Measurements from ENCODE around the gene OAS1. TPM values are rescaled to one million over a fixed set of nuclear protein-coding genes. Genes with fewer than 3 reads are reported as not detected.
A peak's percentile ranks its signal among the peaks of the same experiment; 100 is the strongest.

Gene OAS1
- total RNA-seq, 1 experiment from 2014 or later = 1.5 TPM

DNA sequence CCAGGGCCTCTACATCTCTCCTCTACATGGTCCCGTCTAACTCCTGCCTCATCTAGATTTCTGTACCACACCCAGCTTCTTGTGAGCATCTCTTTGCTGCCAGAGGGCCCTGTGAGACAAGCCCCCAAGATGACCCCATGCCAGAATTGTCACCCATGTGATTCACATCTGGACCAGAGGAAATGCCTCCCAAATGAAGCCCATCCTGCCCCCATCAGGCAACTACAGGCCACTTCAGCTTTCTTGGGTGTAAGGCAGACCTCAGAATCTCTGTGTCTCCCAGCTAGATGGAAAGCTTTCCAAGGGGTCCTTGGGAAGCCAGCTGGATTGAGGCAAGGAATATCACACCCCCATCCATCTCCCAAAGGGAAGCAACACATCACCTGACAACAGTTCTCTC is 22.2 kb downstream of the OAS1 start:
- Mint-ChIP-seq H3K27me3 (ENCODE audit: insufficient read depth, unreplicated experiment) (no peaks in the 10 kb centered on the region), H3K9me3 (ENCODE audit: unreplicated experiment) (no peaks in the 10 kb centered on the region), H3K4me3 (ENCODE audit: unreplicated experiment) (no peak overlapping the region), H3K36me3 (ENCODE audit: insufficient read depth, unreplicated experiment) (no peaks in the 10 kb centered on the region), H3K4me1 (ENCODE audit: insufficient read depth, unreplicated experiment) (no peaks in the 10 kb centered on the region), H3K27ac (ENCODE audit: low read depth, unreplicated experiment) (no peak overlapping the region)
- ChIA-PET CTCF (interaction anchor here (0.5 kb wide), 1 partner anchor 457 kb away, joined by 4 read pairs; no protein-coding TSS in a partner anchor), POLR2A (no interaction called here)
- BruUV-seq (replicated peaks) = no TSS peak
- intact Hi-C loops (cut with micrococcal nuclease) = no loop called here
- no peak for TF ChIP-seq CTCF (IDR thresholded peaks at IDR 0.05; ENCODE audit: unreplicated experiment)
- DNase-seq (ENCODE audit: unreplicated experiment) = peak; percentile 10

DNA sequence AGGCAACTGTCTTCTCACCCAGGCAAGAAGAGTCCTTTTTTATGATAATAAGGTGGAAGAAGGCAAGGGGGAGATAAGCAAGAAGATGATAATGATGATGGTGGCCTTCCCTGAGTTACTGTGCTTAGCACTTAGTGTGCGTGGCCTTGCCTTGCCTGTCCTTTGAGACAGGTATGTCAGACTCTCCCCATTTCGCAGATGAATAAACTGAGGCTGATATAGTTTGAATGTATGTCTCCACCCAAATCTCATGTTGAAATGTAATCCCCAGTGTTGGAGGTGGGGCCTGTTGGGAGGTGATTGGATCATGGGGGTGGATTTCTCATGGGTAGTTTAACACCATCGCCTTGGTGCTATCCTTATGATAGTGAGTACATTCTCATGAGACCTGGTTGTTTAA is 23.0 kb downstream of the OAS1 start:
- POLR2A ChIA-PET = no interaction called here
- peaks cover 5% of the 10 kb centered on the region for H3K4me1 Mint-ChIP-seq (ENCODE audit: insufficient read depth, unreplicated experiment)
- no peak overlapping the region for H3K4me3 Mint-ChIP-seq (ENCODE audit: unreplicated experiment)
- no peaks in the 10 kb centered on the region for H3K36me3 Mint-ChIP-seq (ENCODE audit: insufficient read depth, unreplicated experiment)
- BruUV-seq (replicated peaks) = no TSS peak
- no peaks in the 10 kb centered on the region for H3K9me3 Mint-ChIP-seq (ENCODE audit: unreplicated experiment)
- no peaks in the 10 kb centered on the region for H3K27me3 Mint-ChIP-seq (ENCODE audit: insufficient read depth, unreplicated experiment)
- DNase-seq (ENCODE audit: unreplicated experiment) = no peak
- CTCF ChIA-PET = interaction anchor here (0.5 kb wide), 1 partner anchor 458 kb away, joined by 4 read pairs; no protein-coding TSS in a partner anchor
- intact Hi-C loops (cut with micrococcal nuclease) = no loop called here
- TF ChIP-seq CTCF (IDR thresholded peaks at IDR 0.05; ENCODE audit: unreplicated experiment) = no peak
- H3K27ac Mint-ChIP-seq (ENCODE audit: low read depth, unreplicated experiment) = no peak overlapping the region

DNA sequence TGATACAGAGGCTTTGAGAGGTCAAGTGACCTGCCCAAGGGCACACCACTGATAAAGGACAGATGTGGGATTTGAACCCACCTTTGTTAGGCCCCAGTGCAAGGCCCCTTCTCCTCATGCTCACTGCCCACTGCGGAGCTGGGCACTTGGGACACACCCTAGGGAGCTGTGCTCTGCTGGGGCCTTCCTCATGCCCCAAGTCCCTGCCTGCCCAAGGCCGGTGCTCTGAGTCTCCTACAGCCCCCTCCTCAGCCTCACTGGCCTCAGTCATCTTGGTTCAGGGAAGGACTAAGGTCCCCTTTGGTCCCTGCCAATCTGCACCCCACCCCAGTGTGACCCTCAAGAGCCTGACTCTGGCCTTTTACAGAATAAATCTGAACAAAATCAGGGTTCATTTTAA is 23.6 kb downstream of the OAS1 start:
- no peak overlapping the region for H3K4me3 Mint-ChIP-seq (ENCODE audit: unreplicated experiment)
- peaks cover 5% of the 10 kb centered on the region for H3K4me1 Mint-ChIP-seq (ENCODE audit: insufficient read depth, unreplicated experiment)
- no peak for DNase-seq (ENCODE audit: unreplicated experiment)
- H3K36me3 Mint-ChIP-seq (ENCODE audit: insufficient read depth, unreplicated experiment) = peaks cover 3% of the 10 kb centered on the region
- CTCF ChIA-PET = interaction anchor here (1.1 kb wide), 1 partner anchor 11 kb away, joined by 4 read pairs; no protein-coding TSS in a partner anchor
- BruUV-seq (replicated peaks) = no TSS peak
- H3K9me3 Mint-ChIP-seq (ENCODE audit: unreplicated experiment) = no peaks in the 10 kb centered on the region
- H3K27me3 Mint-ChIP-seq (ENCODE audit: insufficient read depth, unreplicated experiment) = no peaks in the 10 kb centered on the region
- POLR2A ChIA-PET = interaction anchor here (0.6 to 0.7 kb wide), 2 partner anchors 254 to 967 kb away, joined by 3 read pairs; no protein-coding TSS in a partner anchor
- no peak for TF ChIP-seq CTCF (IDR thresholded peaks at IDR 0.05; ENCODE audit: unreplicated experiment)
- intact Hi-C loops (cut with micrococcal nuclease) = no loop called here
- no peak overlapping the region for H3K27ac Mint-ChIP-seq (ENCODE audit: low read depth, unreplicated experiment)

DNA sequence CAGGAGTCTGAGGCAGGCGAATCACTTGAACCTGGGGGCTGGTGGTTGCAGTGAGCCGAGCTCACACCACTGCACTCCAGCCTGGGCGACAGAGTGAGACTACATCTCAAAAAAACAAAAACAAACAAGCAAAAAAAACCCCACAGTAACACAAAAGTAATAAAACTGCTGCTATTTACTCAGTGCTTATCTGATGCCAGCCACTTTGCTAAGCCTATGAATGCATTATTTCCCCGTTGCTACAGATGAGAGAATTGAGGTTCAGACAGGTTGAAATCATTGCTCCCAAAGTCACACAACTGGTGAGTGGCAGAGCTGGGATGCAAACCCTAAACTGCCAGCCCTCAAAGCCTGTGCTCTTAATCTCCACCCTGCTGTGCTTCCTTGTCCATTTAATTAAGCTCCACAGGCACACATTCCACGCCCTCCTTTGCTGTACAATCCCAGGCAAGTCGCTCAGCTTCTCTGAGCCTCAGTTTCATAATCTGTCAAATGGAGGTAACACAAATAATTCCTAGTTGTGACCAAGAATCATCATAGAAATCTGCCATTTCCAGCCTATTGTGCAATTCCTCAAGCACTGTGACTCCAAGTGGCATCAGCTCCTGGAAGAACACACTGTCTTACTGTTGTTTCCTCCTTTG is 25.8 kb downstream of the OAS1 start:
- TF ChIP-seq CTCF (IDR thresholded peaks at IDR 0.05; ENCODE audit: unreplicated experiment) = no peak
- no peak for DNase-seq (ENCODE audit: unreplicated experiment)
- no TSS peak for BruUV-seq (replicated peaks)
- peaks cover 6% of the 10 kb centered on the region for H3K36me3 Mint-ChIP-seq (ENCODE audit: insufficient read depth, unreplicated experiment)
- CTCF ChIA-PET = interaction anchor here (0.8 to 1.0 kb wide), 2 partner anchors 16 to 24 kb away, joined by 3 to 5 read pairs; no protein-coding TSS in a partner anchor
- peaks cover 21% of the 10 kb centered on the region for H3K4me1 Mint-ChIP-seq (ENCODE audit: insufficient read depth, unreplicated experiment)
- no peaks in the 10 kb centered on the region for H3K9me3 Mint-ChIP-seq (ENCODE audit: unreplicated experiment)
- H3K4me3 Mint-ChIP-seq (ENCODE audit: unreplicated experiment) = no peak overlapping the region
- no peak overlapping the region for H3K27ac Mint-ChIP-seq (ENCODE audit: low read depth, unreplicated experiment)
- H3K27me3 Mint-ChIP-seq (ENCODE audit: insufficient read depth, unreplicated experiment) = no peaks in the 10 kb centered on the region
- intact Hi-C loops (cut with micrococcal nuclease) = no loop called here
- POLR2A ChIA-PET = interaction anchor here (1.3 kb wide), 1 partner anchor 16 kb away, joined by 9 read pairs; no protein-coding TSS in a partner anchor

Data from MCF 10A (cell line).